CD1c-positive myeloid dendritic cell (primary cell): ENCODE results near the gene KDM5B.
"Not testable (repeated sequence)": the region's sequence is repeated elsewhere in the genome, so short reads cannot be mapped to it uniquely, and the experiment has no call there.

Source experiments
- DNase-seq: peaks from one replicate; pipeline ENCODE4 v3.0.0-alpha.2; 2016; ENCODE audit errors: extremely low spot score

Gene KDM5B

DNA sequence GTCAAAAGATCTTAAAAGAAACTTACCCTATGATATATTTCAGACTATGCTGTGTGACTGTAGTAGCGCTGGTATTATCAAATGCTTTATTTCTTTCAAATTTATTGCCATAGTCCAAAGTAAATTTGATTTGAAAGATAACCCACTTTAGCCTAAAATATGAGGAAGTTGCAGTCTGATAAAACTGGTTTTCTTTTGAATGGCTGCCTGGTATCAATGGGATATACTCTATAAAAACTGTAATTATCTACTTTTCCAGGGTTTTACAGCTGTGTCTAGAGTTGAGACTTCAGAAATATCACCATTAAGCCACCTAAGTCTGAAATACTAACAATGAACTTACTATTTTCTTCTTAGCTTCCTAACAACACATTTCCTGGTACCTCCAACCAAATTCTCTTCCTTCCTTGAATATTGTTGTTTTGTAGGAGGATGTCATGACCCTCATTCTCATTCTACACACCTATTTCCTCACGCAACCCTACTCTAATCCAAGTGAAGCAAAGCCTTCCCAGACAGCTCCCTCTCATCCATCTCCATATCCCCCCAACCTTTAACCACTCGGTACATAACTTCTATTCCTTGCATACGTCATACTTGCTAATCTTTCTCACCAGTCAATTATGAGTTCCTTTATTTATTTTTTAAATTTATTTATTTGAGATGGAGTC is 17.0 kb downstream of the KDM5B start:
- no peak for DNase-seq

DNA sequence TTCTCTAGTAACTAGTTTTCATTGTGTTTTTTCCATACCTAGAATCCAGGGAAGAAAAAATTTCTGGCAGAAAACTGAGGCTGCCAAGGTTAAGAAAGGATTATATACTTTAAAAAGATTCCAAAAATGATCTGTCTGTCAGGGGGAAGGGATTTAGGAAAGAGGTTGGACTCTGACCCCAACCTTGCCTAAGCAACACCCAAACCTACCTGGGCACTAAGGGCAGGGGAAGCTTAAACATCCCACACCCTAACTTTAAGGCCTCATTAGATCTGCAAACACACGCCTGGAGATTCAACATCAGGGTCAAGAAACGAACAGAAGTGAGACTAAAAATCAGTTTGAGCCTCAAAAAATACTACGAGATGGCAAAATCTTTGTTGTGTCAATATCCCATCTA is 19.4 kb downstream of the KDM5B start:
- DNase-seq, result no peak

DNA sequence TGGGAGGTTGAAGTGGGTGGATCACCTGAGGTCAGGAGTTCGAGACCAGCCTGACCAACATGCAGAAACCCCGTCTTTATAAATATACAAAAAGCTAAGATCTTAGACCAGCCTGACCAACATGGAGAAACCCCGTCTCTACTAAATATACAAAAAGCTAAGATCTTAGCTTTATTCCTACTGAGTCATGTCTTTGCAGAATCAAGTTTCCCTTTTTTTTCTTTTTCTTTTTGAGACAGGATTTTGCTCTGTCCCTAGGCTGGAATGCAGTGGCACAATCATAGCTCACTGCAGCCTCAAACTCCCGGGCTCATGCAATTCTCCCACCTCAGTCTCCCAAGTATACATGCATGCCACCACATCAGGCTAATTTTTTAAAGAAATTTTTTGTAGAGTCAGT is 21.4 kb downstream of the KDM5B start:
- no peak for DNase-seq

DNA sequence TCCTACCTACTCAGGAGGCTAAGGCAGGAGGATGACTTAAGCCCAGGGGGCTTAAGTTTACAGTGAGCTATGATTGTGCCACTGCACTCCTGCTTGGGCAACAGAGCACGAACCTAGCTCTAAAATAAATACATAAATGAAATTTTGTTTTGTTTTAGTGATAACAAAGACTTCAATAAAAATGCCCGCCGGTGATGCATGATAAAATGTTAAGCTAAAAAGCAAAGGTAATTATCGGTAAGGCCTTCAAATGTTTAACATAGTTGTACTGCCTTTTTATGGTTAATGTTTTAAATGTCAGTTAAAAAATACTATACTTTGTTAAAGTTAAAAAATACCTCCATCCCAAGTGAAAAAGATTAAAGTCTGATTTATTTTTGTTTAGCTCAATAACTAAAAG is 27.0 kb downstream of the KDM5B start:
- DNase-seq, result no peak

DNA sequence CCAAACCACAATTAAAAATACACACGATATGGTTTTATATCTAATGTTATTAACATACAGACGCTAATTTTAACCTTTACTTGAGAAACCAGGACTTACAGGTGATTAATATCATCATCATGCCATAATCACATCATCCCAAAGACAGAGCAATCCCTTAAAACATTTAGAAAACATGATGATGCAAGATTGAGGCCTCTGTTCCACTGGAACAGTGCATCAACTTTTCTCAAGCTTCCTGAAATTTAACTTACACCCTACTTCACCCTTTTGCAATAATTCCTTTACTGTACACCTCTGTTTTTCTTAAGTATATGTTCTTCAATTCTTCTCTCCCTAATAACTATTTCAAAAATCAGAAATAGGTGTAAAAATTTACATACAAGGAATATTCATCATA is 38.1 kb downstream of the KDM5B start:
- no peak for DNase-seq

DNA sequence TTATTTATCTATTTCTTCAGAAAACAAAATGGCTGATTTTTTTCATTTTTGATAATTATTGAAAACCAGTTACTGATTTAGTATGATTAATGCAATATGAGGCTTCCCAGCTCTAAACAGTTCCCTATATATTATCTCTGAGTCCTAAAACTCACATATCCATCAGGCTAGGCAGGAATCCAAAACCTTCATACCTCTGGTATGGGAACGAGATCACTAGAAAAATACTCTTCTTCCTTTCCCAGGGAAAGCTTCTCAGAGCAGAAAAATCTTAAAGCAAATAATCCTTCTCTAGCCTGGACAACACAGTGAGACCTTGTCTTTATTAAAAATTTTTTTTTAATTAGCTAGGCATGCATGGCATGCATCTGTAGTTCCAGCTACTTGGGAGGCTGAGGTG is 42.5 kb downstream of the KDM5B start:
- no peak for DNase-seq

DNA sequence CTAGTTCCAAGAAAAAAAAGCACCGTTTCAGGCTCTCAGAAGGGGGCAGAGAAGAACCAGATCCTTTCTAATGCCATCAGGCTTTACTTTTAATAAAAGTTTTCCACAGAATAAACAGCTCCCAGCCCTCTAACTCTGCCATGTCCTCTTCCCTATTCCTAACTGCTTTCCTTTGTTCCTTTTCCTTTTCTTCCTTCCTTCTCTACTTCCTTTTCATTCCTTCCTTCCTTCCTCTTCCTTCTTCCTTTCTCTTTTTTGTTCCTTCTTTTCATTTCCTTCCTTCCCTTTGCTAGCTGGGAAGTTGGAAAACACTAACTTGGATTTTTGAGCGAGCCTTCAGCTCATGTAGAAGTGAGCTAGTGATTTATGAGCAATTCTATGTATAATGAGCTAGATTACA is 46.2 kb downstream of the KDM5B start:
- DNase-seq, result no peak

DNA sequence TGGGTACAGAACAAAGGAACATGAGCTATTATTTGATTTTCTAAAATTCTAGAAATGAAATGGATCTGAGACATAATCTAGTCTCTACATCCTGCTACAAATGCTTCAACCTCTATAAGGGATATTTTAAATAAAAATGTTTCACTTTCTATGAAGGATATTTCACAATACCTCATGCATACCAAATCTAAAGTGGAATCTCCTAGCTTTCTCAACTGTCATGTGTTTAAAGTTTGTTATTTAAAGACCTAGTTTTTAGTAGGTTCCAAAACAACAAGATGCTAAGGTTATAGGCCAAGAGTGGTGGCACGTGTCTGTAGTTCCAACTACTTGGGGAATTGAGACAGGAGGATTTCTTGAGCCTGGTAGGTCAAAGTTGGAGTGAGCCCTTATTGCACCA is 47.6 kb downstream of the KDM5B start:
- no peak for DNase-seq

DNA sequence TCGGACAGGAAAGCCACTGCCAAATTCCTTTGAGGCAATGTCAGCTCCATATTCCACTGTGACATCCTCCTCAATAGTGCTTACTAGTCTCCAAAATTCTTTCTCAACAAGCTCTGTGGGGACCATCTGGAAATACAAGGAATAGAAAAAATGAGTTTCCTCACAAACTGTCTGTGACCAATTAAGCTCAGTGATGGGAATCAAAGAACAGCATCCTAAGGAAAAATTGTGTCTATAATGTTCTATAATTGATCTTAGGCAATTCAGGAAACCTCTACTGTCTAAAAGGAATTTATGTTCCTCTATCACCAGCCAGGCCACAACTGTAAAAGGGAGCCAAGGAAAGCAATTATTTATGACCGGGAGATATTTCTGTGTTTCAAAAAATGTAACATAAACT is 51.8 kb downstream of the KDM5B start:
- no peak for DNase-seq

DNA sequence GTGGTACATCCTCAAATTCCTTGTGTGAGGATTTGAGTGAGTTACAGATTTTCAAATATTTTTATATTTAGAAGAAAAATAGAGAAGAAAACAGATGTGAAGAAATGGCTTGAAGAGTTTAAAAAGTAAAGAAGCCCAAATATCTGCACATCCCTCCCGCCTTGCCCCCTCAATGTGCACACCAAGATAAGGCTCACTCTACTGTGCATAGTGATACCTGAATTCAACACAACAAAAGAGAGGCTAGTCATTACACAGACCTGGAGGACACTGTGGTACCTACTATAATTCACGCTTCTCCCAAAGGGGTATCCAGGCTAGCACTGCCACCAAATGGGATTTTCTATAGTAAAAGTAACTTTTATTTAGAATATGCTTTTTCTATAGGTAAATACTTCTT is 53.9 kb downstream of the KDM5B start:
- DNase-seq, result no peak

DNA sequence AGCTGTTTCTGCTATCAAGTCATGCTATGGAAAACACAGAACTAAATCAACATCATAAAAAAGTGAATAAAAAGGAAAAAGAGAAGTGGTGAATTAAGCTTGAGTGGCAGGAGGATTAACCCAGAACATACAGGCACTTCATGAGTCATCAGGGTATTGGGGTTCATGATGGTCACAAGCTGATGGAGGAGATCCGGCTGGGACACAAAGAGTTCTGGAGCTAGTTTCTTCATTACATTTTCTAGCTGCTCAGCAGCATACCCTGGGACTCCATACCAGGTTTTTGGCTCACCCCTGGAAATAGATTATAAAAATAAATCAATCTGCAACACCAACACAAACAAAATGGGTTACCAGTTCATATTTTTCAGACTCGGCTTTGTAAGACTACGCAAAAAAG is 55.4 kb downstream of the KDM5B start:
- DNase-seq, result no peak

DNA sequence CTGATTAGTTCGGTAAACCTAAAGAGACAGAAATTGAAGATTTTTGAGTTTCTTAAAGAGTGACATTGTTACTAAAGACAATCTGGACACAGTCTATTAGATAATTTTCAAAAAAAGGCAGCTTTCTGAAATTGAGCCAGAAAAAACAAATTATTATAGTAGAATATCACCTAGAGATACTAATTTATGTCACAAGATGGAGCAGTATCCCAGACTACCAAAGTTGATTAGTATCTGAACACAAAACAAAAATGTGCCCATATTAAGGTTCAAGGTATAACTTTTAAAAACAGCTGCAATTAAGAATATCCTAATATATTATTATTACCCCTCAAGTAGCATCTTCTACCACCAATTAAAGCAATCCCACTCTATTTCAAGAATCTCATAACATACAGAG is 57.5 kb downstream of the KDM5B start:
- no peak for DNase-seq

DNA sequence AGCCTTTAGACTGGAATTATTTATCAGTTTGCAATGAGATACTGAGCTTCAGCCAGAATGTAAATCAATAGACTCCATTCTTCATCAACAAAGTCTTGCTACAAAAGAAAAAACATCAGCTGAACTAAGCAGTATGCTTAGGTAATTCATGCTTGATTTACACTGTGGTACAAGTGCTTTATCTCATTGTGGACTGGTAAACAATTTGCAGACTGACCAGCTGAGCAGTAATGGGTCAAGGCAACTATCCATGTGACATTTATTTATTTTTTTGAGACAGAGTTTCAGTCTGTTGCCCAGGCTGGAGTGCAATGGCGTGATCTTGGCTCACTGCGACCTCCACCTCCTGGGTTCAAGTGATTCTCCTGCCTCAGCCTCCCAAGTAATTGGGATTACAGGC is 58.2 kb downstream of the KDM5B start:
- no peak for DNase-seq

DNA sequence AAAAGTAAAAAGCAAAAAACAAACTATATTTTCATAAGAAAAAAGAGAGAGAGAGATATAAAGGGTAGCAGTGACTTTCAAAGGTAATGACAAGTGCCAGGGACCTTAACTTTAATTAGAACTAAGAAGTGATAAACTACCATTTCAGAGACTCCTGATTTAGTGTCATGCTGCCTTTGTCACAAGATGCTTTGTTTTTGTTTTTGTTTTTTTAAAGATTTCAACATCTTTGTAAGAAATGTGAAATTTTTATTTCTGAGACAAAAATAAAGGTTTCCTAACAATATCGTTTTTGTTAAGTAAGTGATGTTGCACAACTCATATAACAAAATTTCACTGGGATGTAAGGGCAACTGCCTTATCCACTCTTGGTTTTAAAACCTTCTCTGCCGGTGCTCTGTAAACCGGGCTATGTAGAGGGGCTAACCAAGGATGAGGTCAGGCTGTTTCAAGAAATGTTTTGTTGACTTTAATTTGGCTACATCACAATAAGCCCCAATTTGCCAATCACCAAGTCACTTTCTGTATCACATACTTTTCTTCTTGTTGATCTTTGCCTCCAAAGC is 62.8 kb downstream of the KDM5B start:
- DNase-seq, result no peak

DNA sequence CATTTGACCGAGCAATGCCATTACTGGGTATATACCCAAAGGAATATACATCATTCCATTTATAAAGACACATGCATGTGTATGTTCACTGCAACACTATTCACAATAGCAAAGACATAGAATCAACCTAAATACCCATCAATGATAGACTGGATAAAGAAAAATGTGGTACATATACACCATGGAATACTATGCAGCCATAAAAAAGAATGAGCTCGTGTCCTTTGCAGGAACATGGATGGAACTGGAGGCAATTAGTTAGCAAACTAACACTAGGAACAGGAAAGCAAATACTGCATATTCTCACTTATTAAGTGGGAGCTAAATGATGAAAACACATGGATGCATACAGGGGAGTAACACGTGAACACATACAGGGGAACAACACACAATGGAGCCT is 63.5 kb downstream of the KDM5B start:
- DNase-seq, result not testable (repeated sequence)

DNA sequence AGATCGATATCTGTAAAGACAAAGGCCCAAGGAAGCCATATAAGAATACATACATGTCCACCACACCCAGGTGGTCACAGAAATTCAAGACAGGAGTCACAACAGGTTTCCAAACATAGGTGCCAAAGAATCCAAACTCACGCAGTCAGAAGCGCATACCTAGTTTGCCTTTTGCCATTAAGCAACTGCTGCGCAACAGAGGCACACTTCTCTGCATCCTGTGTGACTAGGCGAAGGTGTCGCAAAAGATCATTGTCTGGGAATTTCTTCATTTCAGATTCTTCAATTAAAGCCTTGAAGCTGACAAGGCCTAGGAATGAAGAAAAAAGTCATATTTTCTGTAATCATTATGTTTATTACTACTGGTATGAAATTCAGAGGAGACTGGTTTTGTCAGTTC is 65.7 kb downstream of the KDM5B start:
- DNase-seq, result no peak

DNA sequence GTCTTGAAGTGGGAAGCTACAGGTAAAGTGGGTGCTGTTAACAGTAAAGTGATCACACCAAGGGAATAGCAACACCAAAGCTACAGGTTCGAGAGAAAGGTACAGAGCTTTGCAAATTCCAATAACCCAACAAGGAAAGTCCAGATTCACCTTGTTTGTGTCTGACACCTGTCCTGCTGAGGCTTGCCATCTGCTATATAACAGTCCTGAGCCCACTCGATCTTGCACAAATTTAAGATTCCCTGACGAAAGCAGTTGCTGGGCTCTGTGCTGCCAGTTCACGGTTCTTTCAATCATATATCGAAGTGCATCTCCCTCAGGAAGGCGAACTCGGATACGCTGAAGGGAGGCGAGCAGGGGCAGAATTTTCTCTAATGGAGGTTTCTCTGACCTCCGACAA is 75.0 kb downstream of the KDM5B start:
- no peak for DNase-seq

DNA sequence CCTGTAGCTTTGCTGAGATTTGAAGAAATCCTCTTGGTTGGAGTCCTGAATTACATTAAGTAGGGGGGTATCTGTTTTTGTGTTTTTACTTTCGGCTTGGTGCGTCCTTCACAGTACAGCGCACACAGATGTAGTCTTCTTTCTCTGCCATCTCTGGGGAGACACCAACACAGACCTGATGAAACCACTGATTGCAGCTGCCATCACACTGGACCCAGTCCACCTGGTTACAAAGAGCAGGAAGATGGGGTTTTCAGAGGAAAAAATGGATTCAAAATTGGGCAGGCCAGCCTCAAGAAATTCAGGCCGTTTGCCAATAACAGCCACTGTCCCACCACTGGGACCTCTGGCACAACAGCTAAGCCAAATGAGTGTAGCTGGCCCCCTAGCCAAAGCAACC is 79.3 kb downstream of the KDM5B start:
- no peak for DNase-seq

DNA sequence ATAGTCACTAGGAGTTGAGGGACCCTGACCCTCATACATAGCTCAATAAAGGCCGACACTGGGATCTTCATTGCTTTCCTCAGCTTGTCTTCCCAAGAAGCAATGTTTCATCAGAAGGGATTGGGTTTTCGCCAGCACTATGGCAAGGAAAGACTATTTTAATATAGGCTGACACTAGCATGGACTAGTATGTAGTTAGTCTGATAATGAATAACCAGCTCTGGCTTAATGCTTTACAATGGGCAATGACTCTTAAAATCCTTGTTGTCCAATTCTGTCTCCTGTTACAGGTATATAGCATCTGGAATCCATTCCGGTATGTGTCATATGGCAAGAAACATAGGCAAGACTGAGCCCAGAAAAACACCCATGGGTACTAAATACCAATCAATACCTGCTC is 82.7 kb downstream of the KDM5B start:
- DNase-seq, result no peak

DNA sequence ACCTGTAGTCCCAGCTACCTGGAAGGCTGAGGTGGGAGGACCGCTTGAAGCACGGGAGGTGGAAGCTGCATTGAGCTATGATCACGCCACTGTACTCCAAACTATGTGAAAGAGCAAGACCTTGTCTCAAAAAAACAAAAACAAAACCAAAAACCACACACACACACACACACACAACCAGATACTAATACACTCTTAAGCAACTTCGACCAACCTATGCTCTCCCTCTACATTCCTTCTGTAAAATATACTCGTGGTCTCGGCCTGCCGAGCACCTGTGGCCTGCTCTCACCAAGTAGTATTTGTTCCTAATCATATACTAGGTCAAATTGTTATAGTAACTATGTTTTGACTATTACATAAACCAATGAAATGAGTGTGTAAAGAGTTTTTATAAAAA is 84.5 kb downstream of the KDM5B start:
- DNase-seq, result no peak

DNA sequence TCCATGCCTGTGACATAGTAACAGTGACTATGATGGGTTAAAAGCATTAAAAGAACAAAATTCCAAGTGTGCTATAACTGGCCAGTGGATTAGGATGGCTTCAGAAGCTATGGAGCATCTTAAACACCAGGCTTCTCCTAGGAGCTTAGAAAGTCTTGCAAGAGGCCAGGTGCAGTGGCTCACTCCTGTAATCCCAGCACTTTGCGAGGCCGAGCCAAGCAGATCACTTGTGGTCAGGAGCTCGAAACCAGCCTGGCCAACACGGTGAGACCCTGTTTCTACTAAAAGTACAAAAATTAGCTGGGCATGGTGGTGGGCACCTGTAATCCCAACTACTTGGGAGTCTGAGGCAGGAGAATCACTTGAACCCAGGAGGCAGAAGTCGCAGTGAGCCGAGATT is 85.2 kb downstream of the KDM5B start:
- not testable (repeated sequence) for DNase-seq

DNA sequence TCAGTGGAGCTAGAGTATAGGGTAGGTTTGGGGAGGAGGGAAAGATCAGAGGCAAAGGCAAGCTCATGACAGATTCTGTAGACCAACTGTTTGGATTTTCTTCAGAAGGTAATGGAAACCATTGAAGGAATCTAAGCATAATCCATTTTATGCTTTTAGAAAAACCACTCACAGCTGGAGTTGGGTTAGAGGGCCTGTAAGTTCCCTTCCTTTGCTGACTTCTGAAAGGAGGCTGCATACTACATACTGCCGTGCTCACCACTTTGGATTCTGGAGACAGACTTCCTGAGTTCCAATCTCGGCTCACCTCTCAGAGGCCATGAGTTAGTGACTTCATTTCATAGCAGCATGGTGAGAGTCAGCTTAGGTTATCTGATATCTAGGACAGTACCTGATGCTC is 91.6 kb downstream of the KDM5B start:
- no peak for DNase-seq

DNA sequence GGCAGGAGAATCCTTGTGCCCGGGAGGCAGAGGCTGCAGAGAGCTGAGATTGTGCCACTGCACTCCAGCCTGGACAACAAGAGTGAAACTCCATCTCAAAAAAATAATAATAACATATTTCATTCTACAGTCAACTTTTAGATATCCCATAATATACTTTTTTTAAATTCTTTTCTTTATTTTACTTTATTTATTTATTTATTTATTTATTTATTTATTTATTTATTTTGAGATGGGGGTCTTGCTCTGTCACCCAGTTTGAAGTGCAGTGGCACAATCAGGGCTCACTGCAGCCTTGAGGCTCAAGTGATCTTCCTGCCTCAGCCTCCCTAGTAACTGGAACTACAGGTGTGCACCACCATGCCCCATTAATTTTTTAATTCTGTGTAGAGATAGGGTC is 94.0 kb downstream of the KDM5B start:
- not testable (repeated sequence) for DNase-seq

DNA sequence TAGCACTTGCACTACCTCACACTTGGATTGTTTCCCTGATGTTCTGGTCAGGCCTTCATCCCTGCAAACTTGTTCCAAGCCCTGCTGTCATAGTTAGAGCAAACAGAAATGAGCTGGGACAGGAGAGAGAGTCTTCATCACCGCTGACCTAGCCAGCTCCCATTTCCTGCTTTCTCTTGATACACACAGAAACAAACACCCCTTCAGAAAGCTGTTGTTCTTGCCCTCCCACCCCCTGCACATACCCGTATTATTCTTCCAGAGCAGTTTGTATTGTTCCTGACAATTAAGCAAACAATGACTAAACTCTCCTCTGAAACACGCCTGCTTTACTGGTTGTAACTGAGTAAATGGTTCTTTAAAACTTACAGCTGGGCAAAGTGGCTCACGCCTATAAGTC is 95.1 kb downstream of the KDM5B start:
- DNase-seq, result no peak
